Subcutaneous adipose tissue (tissue), 4 donors: ENCODE data around the gene COL9A3. TPM values are rescaled to one million over a fixed set of nuclear protein-coding genes. Genes with fewer than 3 reads are reported as not detected.

ENCODE experiments used
- CTCF ChIP-seq: fragments of 450-650 bp; IDR thresholded peaks from one replicate; pipeline ENCODE4 v1.5.1; 2016; ENCODE audit warnings: low read depth, mild to moderate bottlenecking, control low read depth, antibody characterized with exemption, moderate library complexity
- total RNA-seq, 4 donors: library from RNA; depleted of rRNA; stranded (reverse); fragments of >200 nt; gene quantifications; one replicate each; pipeline ENCODE4 v1.1.0, GENCODE V29; 2016

COL9A3 gene
- total RNA-seq, result 1 to 10 TPM in 1 of 4 donors, under 1 TPM in 1, not detected in 2; 0.22 to 1.3 TPM

- TF ChIP-seq CTCF, result no peak
Measured at GRCh38 chr20:62816884-62817873, at the start of gene COL9A3. COL9A3 (plus strand) TSS chr20:62817050; CDS start chr20:62817065, 15 bp downstream.

GRCh38 chr20:62768234-62768546, 48.7 kb upstream of the COL9A3 start:
- TF ChIP-seq CTCF, result no peak

- no peak for TF ChIP-seq CTCF
Measured at GRCh38 chr20:62768551-62769287, 48.1 kb upstream of the COL9A3 start.

GRCh38 chr20:62769346-62770071, 47.3 kb upstream of the COL9A3 start:
- TF ChIP-seq CTCF, result no peak

GRCh38 chr20:62770111-62770910, 46.5 kb upstream of the COL9A3 start:
- no peak for TF ChIP-seq CTCF

GRCh38 chr20:62770916-62771315, 45.9 kb upstream of the COL9A3 start:
- no peak for TF ChIP-seq CTCF
